CD4-positive, alpha-beta T cell treated with Interleukin-4 for 1 hour (primary cell): ENCODE measurements around the gene NXN.
"Not testable (repeated sequence)": the region's sequence is repeated elsewhere in the genome, so short reads cannot be mapped to it uniquely, and the experiment has no call there.

Experiments used
- DNase-seq, 2 donors: peaks; one replicate each; pipeline ENCODE4 v3.0.0-alpha.2; 2020 to 2022

Gene NXN

DNA sequence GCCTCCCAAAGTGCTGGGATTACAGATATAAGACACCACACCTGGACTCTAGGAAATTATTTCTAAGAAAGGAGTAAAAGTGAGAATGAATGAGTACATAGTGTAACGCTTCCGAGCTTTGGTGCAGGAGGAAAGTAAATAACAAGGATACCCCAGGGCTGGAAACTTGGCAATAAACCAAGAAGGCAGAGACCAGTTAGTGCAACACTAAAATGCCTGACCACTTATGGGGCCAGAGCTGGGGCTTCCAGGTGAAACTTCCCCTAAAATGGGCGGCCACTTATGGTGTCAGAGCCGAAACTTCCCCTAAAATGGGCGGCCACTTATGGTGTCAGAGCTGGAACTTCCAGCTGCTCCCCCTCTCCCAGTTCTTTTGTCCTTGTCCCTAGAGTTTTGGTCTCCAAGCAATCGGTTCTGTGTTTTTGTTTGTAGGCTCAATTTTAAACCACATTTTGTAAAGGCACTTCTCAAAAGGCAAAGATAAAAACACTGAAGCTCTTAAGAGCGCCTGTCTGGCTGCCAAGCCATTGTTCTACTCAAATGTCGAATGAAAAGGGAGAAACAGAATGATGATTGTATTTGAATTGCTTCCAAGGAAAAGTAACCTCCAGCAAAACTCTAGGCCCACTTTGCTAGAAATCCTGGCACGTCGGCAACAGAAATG is 63.9 kb downstream of the NXN start:
- no peak for DNase-seq

DNA sequence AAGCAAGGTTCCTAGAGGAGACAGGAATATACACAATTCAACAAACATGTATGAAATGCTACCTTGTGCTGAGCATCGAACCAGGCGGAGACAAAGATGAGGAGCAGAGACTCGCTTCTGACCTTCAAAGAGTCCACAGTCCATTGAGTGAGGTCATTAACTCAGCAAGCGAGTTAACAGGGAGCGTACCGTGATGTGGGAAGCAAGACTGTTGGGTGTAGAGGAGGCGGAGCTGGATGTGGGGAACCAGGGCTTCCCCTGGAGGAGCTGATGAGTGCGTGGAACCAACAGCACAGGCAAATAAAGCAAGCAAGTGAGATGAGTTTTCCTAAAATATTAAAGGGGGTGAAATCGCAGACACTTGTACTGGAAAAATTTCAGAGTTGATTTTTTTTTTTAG is 65.0 kb downstream of the NXN start:
- DNase-seq = no peak

GRCh38 chr17:913207-913606 is 66.4 kb downstream of the NXN start:
- DNase-seq = no peak

GRCh38 chr17:909642-910323 is 69.8 kb downstream of the NXN start:
- no peak for DNase-seq

DNA sequence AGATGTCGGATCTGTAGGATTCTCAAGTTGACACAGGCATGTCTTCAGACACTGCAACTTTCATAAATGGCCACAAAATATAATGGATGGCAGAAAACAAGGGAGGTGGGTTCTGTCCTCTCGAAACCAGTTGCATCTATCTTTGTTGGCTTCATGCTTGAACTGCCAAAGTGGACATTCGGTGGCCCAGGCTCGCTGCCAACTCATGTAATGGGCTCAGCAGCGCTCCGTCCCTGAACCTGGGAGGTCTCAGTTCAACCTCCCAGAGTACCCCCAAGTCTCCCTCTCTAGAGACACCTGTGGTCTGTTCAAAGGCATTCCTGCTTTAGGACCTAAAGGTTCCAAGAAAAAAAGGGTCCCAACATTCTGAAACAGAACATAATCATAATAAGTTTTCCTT is 71.9 kb downstream of the NXN start:
- DNase-seq = no peak

DNA sequence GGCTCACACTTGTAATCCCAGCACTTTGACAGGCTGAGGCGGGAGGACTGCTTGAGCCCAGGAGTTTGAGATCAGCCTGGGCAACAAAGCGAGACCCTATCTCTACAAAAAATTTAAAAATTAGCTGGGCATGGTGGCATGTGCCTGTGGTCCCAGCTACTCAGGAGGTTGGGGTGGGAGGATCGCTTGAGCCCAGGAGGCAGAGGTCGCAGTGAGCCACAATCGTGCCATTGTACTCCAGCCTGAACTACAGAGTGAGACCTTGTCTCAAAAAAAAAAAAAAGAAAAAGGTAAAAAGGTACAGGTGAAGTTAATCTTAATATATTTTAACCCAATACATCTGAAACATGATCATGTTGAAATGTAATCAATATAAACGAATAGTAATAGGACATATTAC is 73.9 kb downstream of the NXN start:
- DNase-seq = not testable (repeated sequence)

DNA sequence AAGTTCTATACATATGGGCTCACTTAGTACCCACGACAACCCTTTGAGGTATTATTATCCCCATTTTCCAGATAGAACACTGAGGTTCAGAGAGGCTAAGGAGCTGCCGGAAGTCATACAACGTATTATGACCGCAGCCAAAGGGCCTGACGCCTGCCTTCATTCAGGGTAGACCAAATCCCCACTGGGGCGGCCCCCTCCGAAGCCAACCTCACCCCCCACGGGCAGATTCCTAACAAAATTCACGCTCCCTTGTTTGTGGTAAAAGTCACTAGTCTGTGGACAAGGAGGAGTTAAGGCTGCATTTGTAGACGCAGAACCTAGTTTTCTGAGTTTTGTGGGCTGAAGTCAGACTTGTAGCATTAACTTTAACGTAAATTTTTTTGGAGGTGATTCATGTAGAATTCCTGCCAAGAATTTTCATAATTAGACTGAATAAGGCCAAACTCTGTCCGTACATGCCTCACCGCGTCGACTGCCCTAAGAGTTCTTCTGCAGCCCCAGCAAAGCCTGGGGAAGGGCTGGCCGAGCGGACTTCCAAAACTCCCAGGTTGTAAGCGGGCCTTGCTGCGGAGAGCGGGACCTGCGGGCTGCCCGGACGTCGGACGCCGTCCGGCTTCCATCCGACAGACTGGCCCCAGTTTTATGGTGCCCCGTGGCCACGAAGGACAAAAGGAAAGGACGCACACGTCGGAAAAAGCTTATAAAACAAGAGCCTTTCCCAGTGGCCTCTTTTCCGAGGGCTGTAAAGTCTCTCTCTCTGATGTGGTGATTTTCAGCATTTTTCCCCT is 75.7 kb downstream of the NXN start:
- no peak for DNase-seq

- no peak for DNase-seq
Observed at GRCh38 chr17:902463-902862, 77.1 kb downstream of the NXN start.

DNA sequence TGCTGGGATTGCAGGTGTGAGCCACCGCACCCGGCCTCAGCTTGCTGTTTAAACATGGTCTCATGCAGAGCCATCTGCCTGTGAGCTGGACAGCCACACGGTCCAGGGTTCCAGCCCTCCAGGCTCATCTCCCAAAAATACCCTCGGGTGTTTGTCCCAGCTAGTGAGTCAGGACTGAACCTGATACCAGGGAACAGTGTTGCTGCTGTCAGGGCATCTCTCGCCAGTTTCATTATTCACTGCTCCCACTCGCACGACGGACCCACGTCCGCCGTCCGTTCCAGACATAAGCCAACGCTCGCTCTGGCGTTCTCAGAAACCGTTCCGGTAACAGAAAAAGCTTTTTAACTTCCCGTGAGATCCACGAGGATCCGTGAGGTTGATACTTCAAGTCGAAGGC is 77.6 kb downstream of the NXN start:
- no peak for DNase-seq

DNA sequence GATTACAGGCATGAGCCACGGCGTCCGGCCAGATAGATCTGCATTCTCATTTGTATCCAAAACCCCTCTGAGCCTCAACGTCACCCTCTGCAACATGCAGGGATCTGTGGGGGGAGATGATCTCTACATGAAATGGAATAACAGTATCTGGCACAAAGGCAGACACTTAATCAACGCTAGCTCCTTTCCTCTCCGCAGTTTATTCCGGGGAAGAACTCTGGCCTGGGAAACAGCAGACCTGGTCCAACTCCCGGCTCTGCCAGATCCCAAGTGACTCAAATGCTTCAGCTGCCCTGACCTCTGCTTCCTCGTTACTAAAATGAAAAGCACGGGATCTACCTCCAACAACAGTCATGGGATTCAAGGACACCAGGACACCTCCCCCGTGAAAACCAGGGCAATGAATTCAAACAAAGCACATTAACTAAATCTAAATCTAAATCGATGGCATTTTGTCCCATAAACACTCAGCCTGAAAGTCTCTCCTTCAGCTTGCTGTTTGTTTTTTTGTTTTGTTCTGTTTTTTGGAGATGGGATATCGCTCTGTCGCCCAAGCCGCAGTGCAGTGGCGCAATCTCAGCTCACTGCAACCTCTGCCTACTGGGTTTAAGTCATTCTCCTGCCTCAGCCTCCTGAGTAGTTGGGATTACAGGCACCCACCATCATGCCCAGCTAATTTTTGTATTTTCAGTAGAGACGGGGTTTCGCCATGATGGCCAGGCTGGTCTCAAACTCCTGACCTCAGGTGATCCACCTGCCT is 78.2 kb downstream of the NXN start:
- no peak for DNase-seq

DNA sequence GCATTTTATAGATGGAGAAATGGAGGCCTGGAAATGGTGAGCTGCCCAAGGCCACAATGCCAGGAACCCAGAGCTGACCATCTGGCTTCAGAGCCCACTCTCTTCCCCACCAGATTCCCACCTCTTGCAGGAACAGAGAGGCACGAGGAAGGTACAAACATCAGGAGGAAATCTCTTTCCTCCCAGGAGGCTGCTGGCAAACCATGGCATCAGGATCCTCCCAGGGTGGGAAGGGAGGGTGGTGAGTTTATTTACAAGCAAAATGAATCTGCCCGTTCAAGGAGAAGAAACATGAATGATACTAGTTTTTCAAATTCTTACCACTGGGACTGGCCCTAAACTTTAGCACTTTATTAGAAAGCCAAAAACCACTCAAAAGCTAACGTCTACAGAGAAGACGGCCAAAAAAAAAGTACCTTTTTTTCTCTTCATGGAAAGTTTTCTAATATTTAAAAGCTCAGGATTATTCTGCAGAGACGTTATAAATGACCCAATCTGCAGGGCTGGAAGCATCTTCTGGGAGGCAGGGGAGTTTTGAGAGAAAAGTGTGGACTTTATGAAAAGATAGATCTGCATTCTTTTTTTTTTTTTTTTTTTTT is 79.1 kb downstream of the NXN start:
- no peak for DNase-seq

- no peak for DNase-seq
Observed at GRCh38 chr17:897970-898619, 81.5 kb downstream of the NXN start.

GRCh38 chr17:896953-897661 is 82.5 kb downstream of the NXN start:
- DNase-seq = no peak

- DNase-seq = no peak
Observed at GRCh38 chr17:896454-896853, 83.1 kb downstream of the NXN start.

GRCh38 chr17:892958-893357 is 86.6 kb downstream of the NXN start:
- DNase-seq = no peak

- peak in 1 of 2 donors; percentile 14 for DNase-seq
Observed at GRCh38 chr17:888998-889441, 90.6 kb downstream of the NXN start.

DNA sequence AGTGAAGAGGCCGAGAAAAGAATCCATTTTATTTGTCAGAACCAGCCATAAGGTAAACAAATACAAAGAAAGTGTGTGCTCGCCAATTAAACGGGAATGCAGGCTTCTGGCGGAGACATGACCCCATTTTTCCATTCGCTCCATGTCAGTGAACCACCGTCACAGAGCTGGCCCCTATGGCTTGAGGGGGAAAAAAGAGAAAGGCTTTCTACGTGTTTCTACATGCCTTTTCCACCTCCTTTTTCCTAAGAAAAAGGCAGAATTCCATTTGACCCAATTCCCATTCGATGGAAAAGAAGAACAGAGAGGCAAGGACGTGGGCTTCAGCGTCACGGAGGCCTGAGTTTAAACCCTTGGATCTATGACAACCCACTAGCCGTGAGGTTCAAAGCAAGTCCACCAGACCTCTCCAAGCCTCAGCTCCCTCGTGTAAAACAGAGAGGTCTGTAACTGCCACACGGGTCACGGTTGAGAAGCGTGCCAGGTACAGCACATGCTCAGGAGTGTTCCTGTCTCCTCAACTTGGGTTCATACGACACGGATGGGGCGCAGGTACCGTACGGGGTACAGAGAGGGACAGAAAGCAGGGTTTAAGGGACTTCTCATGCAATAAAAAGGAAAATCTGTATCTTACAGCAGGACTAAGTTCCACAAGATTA is 91.9 kb downstream of the NXN start:
- no peak for DNase-seq

DNA sequence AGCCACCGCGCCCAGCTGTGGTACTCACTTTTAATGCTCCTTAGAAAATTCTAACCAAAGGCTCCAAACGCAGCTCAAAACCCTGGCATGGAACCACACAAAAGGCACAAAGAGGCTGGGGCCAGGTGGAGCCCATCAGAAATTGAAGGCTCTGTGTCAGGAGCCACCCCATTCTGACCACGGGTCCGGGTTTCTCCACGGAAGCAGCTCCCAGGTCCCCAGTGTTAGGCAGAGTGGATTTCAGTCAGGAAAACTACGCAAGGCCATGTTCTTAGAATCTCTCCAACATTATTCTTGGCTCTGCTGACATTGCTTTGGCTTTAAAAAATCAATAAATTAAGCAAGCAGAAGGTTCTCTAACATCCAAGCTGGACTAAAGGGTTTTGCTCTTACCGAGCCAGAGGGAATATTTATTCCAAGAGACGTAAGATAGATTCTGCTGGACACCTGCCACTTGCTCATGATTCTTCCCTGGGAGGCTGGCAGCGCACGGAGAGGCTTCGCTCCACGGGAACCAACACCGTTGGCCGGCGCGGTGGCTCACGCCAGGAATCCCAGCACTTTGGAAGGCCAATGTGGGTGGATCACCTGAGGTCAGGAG is 93.5 kb downstream of the NXN start:
- DNase-seq = no peak

DNA sequence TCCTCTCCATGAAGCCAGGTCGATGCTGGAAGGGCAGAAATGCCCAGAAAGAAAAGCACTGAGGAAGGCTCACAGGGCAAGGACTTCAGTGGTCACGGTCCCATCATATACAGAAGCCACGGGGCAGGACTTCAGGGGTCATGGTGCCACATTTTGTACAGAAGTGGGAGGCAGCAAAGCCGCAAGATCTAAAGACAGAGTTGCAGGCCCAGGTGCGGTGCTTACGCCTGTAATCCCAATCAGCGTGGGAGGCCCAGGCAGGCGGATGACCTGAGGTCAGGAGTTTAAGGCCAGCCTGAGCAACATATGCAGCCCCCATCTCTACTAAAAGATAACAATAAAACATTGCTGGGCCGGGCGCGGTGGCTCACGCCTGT is 96.0 kb downstream of the NXN start:
- no peak for DNase-seq

- DNase-seq = no peak
Observed at GRCh38 chr17:882827-883585, 96.6 kb downstream of the NXN start.
